ENCODE results near the gene CYSRT1.
A peak's percentile ranks its signal among the peaks of the same experiment; 100 is the strongest.

Gene CYSRT1

GRCh38 chr9:137254624-137255447 lies 29.9 kb downstream of the CYSRT1 start, which contains the start of gene NELFB:
Gene NELFB, plus strand, starts transcription at chr9:137255327.
- peaks cover 22 to 23% of the 10 kb centered on the region in 2 experiments for H3K36me3 ChIP-seq (ENCODE audit: control insufficient read depth in 1 of 2, insufficient read depth in 2 of 2, low read length in 2 of 2)
- peak within 1 kb of the TSS; percentile 89 for H4K12ac ChIP-seq (ENCODE audit: low read depth, low read length)
- H3K79me1 ChIP-seq (ENCODE audit: low read length), result peaks cover 12% of the 10 kb centered on the region
- peaks cover 2% of the 10 kb centered on the region for H3K9me3 ChIP-seq (ENCODE audit: insufficient read depth, low read depth, low read length)
- peak within 1 kb of the TSS; percentile 77 for H3K4ac ChIP-seq (ENCODE audit: low read depth, low read length)
- peak within 1 kb of the TSS; percentile 98 for H4K8ac ChIP-seq (ENCODE audit: low read depth, low read length)
- H4K91ac ChIP-seq (ENCODE audit: low read depth, low read length), result peak within 1 kb of the TSS; percentile 74
- H3K4me1 ChIP-seq (ENCODE audit: control insufficient read depth in 1 of 2, insufficient read depth in 2 of 2, low read length in 2 of 2), result peaks cover 14 to 16% of the 10 kb centered on the region in 2 experiments
- H3K79me2 ChIP-seq (ENCODE audit: control insufficient read depth, insufficient read depth, low read length, poor library complexity), result peaks cover 12% of the 10 kb centered on the region
- H3K4me3 ChIP-seq (ENCODE audit: low read depth, low read length), result peak within 1 kb of the TSS; percentile 96
- peak within 1 kb of the TSS; percentile 89 for H2AFZ ChIP-seq (ENCODE audit: insufficient read depth, low read length, poor library complexity)
- H2BK5ac ChIP-seq (ENCODE audit: low read depth, low read length, poor library complexity), result peak within 1 kb of the TSS; percentile 71
- peak within 1 kb of the TSS; percentile 70 for H2BK120ac ChIP-seq (ENCODE audit: insufficient read depth, low read length, poor library complexity)
- no CpG with 5 or more reads among the region's 105 CpGs for WGBS (ENCODE audit: extremely low coverage, insufficient coverage, insufficient read length)
- no peak within 1 kb of the TSS for H3K23ac ChIP-seq (ENCODE audit: low read length)
- DNase-seq, result peak; percentile 80 to 94
- H3K18ac ChIP-seq (ENCODE audit: low read length), result peak within 1 kb of the TSS; percentile 86
- H3K27me3 ChIP-seq (ENCODE audit: insufficient read depth, low read length), result no peaks in the 10 kb centered on the region
- peak within 1 kb of the TSS; percentile 62 for H2AK5ac ChIP-seq (ENCODE audit: low read length)
- no peak within 1 kb of the TSS for H2BK12ac ChIP-seq (ENCODE audit: low read length)
- H3K9ac ChIP-seq (ENCODE audit: low read length), result peak within 1 kb of the TSS; percentile 92
- H3K27ac ChIP-seq (ENCODE audit: low read depth, low read length), result peak within 1 kb of the TSS; percentile 55
- H3K4me2 ChIP-seq (ENCODE audit: low read length), result peak within 1 kb of the TSS; percentile 99
- peak within 1 kb of the TSS; percentile 90 for H3K14ac ChIP-seq (ENCODE audit: low read length)

- H3K4me1 ChIP-seq (ENCODE audit: control insufficient read depth in 1 of 2, insufficient read depth in 2 of 2, low read length in 2 of 2), result peaks cover 14 to 16% of the 10 kb centered on the region in 2 experiments
- H3K27me3 ChIP-seq (ENCODE audit: insufficient read depth, low read length), result no peaks in the 10 kb centered on the region
- H2BK5ac ChIP-seq (ENCODE audit: low read depth, low read length, poor library complexity), result peak overlapping the region; percentile 64
- no peak overlapping the region for H3K23ac ChIP-seq (ENCODE audit: low read length)
- peak overlapping the region; percentile 62 for H2AK5ac ChIP-seq (ENCODE audit: low read length)
- peak overlapping the region; percentile 86 for H4K8ac ChIP-seq (ENCODE audit: low read depth, low read length)
- H3K14ac ChIP-seq (ENCODE audit: low read length), result peak overlapping the region; percentile 90
- no CpG with 5 or more reads among the region's 51 CpGs for WGBS (ENCODE audit: extremely low coverage, insufficient coverage, insufficient read length)
- peak overlapping the region; percentile 49 for H3K4ac ChIP-seq (ENCODE audit: low read depth, low read length)
- peak overlapping the region; percentile 58 for H3K18ac ChIP-seq (ENCODE audit: low read length)
- H2BK120ac ChIP-seq (ENCODE audit: insufficient read depth, low read length, poor library complexity), result peak overlapping the region; percentile 67
- H3K79me2 ChIP-seq (ENCODE audit: control insufficient read depth, insufficient read depth, low read length, poor library complexity), result peaks cover 12% of the 10 kb centered on the region
- H3K4me3 ChIP-seq (ENCODE audit: low read depth, low read length), result peak overlapping the region; percentile 96
- H4K12ac ChIP-seq (ENCODE audit: low read depth, low read length), result peak overlapping the region; percentile 70
- H3K36me3 ChIP-seq (ENCODE audit: control insufficient read depth in 1 of 2, insufficient read depth in 2 of 2, low read length in 2 of 2), result peaks cover 22 to 23% of the 10 kb centered on the region in 2 experiments
- H3K79me1 ChIP-seq (ENCODE audit: low read length), result peaks cover 12% of the 10 kb centered on the region
- peak overlapping the region; percentile 74 for H4K91ac ChIP-seq (ENCODE audit: low read depth, low read length)
- DNase-seq, result no peak
- H3K27ac ChIP-seq (ENCODE audit: low read depth, low read length), result peak overlapping the region; percentile 55
- peak overlapping the region; percentile 75 for H3K9ac ChIP-seq (ENCODE audit: low read length)
- peak overlapping the region; percentile 69 for H3K4me2 ChIP-seq (ENCODE audit: low read length)
- no peak overlapping the region for H2BK12ac ChIP-seq (ENCODE audit: low read length)
- H2AFZ ChIP-seq (ENCODE audit: insufficient read depth, low read length, poor library complexity), result peak overlapping the region; percentile 77
- H3K9me3 ChIP-seq (ENCODE audit: insufficient read depth, low read depth, low read length), result no peaks in the 10 kb centered on the region
Observed at GRCh38 chr9:137255448-137256114, 30.6 kb downstream of the CYSRT1 start.

- Histone ChIP-seq H4K12ac (ENCODE audit: low read depth, low read length) (no peak overlapping the region), H3K27me3 (ENCODE audit: insufficient read depth, low read length) (no peaks in the 10 kb centered on the region), H3K9ac (ENCODE audit: low read length) (no peak overlapping the region), H3K9me3 (ENCODE audit: insufficient read depth, low read depth, low read length) (no peaks in the 10 kb centered on the region), H2BK12ac (ENCODE audit: low read length) (no peak overlapping the region), H3K79me1 (ENCODE audit: low read length) (peaks cover 12% of the 10 kb centered on the region), H3K4me1 (ENCODE audit: control insufficient read depth in 1 of 2, insufficient read depth in 2 of 2, low read length in 2 of 2) (peaks cover 14 to 16% of the 10 kb centered on the region in 2 experiments), H3K23ac (ENCODE audit: low read length) (no peak overlapping the region), H3K79me2 (ENCODE audit: control insufficient read depth, insufficient read depth, low read length, poor library complexity) (peaks cover 12% of the 10 kb centered on the region), H2AFZ (ENCODE audit: insufficient read depth, low read length, poor library complexity) (no peak overlapping the region), H3K36me3 (ENCODE audit: control insufficient read depth in 1 of 2, insufficient read depth in 2 of 2, low read length in 2 of 2) (peaks cover 22 to 23% of the 10 kb centered on the region in 2 experiments), H2BK5ac (ENCODE audit: low read depth, low read length, poor library complexity) (no peak overlapping the region), H3K4me2 (ENCODE audit: low read length) (peak overlapping the region; percentile 69), H3K4ac (ENCODE audit: low read depth, low read length) (peak overlapping the region; percentile 1), H2BK120ac (ENCODE audit: insufficient read depth, low read length, poor library complexity) (no peak overlapping the region), H4K91ac (ENCODE audit: low read depth, low read length) (no peak overlapping the region), H3K4me3 (ENCODE audit: low read depth, low read length) (peak overlapping the region; percentile 96), H3K27ac (ENCODE audit: low read depth, low read length) (no peak overlapping the region), H4K8ac (ENCODE audit: low read depth, low read length) (no peak overlapping the region), H3K14ac (ENCODE audit: low read length) (no peak overlapping the region), H2AK5ac (ENCODE audit: low read length) (no peak overlapping the region), H3K18ac (ENCODE audit: low read length) (no peak overlapping the region)
- no peak for DNase-seq
- no CpG with 5 or more reads among the region's 15 CpGs for WGBS (ENCODE audit: extremely low coverage, insufficient coverage, insufficient read length)
Observed at GRCh38 chr9:137256362-137256761, 31.4 kb downstream of the CYSRT1 start.

GRCh38 chr9:137256856-137257255 lies 31.9 kb downstream of the CYSRT1 start:
- no peak overlapping the region for H3K23ac ChIP-seq (ENCODE audit: low read length)
- no peak overlapping the region for H3K4me3 ChIP-seq (ENCODE audit: low read depth, low read length)
- H2AFZ ChIP-seq (ENCODE audit: insufficient read depth, low read length, poor library complexity), result no peak overlapping the region
- no peak overlapping the region for H3K4me2 ChIP-seq (ENCODE audit: low read length)
- no peak overlapping the region for H2BK5ac ChIP-seq (ENCODE audit: low read depth, low read length, poor library complexity)
- H4K91ac ChIP-seq (ENCODE audit: low read depth, low read length), result no peak overlapping the region
- no peaks in the 10 kb centered on the region for H3K9me3 ChIP-seq (ENCODE audit: insufficient read depth, low read depth, low read length)
- no peak overlapping the region for H2BK120ac ChIP-seq (ENCODE audit: insufficient read depth, low read length, poor library complexity)
- no CpG with 5 or more reads among the region's 15 CpGs for WGBS (ENCODE audit: extremely low coverage, insufficient coverage, insufficient read length)
- H2BK12ac ChIP-seq (ENCODE audit: low read length), result no peak overlapping the region
- DNase-seq, result no peak
- H3K14ac ChIP-seq (ENCODE audit: low read length), result no peak overlapping the region
- peaks cover 22 to 23% of the 10 kb centered on the region in 2 experiments for H3K36me3 ChIP-seq (ENCODE audit: control insufficient read depth in 1 of 2, insufficient read depth in 2 of 2, low read length in 2 of 2)
- H3K4me1 ChIP-seq (ENCODE audit: control insufficient read depth in 1 of 2, insufficient read depth in 2 of 2, low read length in 2 of 2), result peaks cover 14 to 16% of the 10 kb centered on the region in 2 experiments
- H3K27ac ChIP-seq (ENCODE audit: low read depth, low read length), result no peak overlapping the region
- H4K12ac ChIP-seq (ENCODE audit: low read depth, low read length), result no peak overlapping the region
- H3K79me2 ChIP-seq (ENCODE audit: control insufficient read depth, insufficient read depth, low read length, poor library complexity), result peaks cover 12% of the 10 kb centered on the region
- no peak overlapping the region for H2AK5ac ChIP-seq (ENCODE audit: low read length)
- peak overlapping the region; percentile 12 for H3K4ac ChIP-seq (ENCODE audit: low read depth, low read length)
- H4K8ac ChIP-seq (ENCODE audit: low read depth, low read length), result no peak overlapping the region
- H3K18ac ChIP-seq (ENCODE audit: low read length), result no peak overlapping the region
- H3K79me1 ChIP-seq (ENCODE audit: low read length), result peaks cover 12% of the 10 kb centered on the region
- H3K27me3 ChIP-seq (ENCODE audit: insufficient read depth, low read length), result no peaks in the 10 kb centered on the region
- H3K9ac ChIP-seq (ENCODE audit: low read length), result no peak overlapping the region
